Prostate gland (tissue), 2 donors: ENCODE measurements around the gene PPP4R1.

Source experiments
- POLR2AphosphoS5 ChIP-seq: sonication (generic); formaldehyde crosslinking; IDR thresholded peaks from one replicate; pipeline ENCODE4 v1.6.1; 2017; ENCODE audit warnings: antibody characterized with exemption
- TF ChIP-seq, protein P1 (sequence below), 4 experiments: fragments of 200-600 bp in 2 of 4; fragments of 450-650 bp in 2 of 4; sonication (generic) in 2 of 4; IDR thresholded peaks; 1 replicate in 3 of 4; 2 replicates in 1 of 4; pipeline ENCODE4 v1.5.1; 2016 to 2019; ENCODE audit warnings: antibody characterized with exemption in 4 of 4, mild to moderate bottlenecking in 2 of 4, moderate library complexity in 2 of 4

DNA sequence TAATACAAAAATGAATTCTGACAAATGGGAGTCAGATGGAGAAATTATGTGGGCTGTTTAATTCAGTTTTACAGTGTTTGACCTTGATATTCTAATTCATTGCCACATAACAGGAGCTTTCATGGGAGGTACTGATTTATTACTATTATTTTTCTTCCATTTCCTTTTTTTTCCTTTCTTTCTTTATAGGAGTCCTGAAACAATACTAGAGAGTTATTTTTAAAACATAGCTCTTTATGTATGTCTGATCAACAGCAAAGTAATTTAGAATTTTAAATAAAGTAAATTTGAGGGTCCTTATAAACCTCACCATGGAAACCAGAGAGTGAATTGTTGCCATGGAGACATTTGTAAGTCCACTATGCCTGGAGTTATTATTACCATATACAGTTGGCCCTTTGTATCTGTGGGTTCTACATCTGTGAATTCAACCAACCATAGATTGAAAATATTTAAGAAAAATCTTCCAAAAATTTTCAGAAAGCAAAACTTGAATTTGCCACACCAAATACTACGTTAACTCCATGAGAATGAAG lies 40.9 kb upstream of the PPP4R1 start:
- TF ChIP-seq POLR2AphosphoS5, result no peak
- TF ChIP-seq, protein P1, sequence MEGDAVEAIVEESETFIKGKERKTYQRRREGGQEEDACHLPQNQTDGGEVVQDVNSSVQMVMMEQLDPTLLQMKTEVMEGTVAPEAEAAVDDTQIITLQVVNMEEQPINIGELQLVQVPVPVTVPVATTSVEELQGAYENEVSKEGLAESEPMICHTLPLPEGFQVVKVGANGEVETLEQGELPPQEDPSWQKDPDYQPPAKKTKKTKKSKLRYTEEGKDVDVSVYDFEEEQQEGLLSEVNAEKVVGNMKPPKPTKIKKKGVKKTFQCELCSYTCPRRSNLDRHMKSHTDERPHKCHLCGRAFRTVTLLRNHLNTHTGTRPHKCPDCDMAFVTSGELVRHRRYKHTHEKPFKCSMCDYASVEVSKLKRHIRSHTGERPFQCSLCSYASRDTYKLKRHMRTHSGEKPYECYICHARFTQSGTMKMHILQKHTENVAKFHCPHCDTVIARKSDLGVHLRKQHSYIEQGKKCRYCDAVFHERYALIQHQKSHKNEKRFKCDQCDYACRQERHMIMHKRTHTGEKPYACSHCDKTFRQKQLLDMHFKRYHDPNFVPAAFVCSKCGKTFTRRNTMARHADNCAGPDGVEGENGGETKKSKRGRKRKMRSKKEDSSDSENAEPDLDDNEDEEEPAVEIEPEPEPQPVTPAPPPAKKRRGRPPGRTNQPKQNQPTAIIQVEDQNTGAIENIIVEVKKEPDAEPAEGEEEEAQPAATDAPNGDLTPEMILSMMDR (IDR thresholded peaks at IDR 0.05), result no peak
